Left lung (tissue), 10 donors: ENCODE results near the gene SNORC. TPM values are rescaled to one million over a fixed set of nuclear protein-coding genes. Genes with fewer than 3 reads are reported as not detected.

Experiments
- ATAC-seq: fragments of 200-7000 bp; cut with Tn5 transposase; one replicate; pipeline ENCODE4 v1.9.1; 2020; ENCODE audit warnings: moderate library complexity
- DNase-seq, 4 donors: peaks; one replicate each; pipeline ENCODE4 v3.0.0-alpha.2; 2013 to 2020
- H3K27ac ChIP-seq, 2 donors: fragments of 200-600 bp; sonication (generic) in 1 of 2; one replicate each; pipeline versions ENCODE4 v1.5.0 to v1.8.0; 2020 to 2021
- H3K27me3 ChIP-seq, 2 donors: fragments of 200-600 bp; sonication (generic) in 1 of 2; one replicate each; pipeline versions ENCODE4 v1.5.0 to v1.8.0; 2020 to 2021
- H3K36me3 ChIP-seq, 2 donors: fragments of 200-600 bp; sonication (generic) in 1 of 2; one replicate each; pipeline versions ENCODE4 v1.5.0 to v1.8.0; 2020 to 2021
- H3K4me1 ChIP-seq, 2 donors: fragments of 200-600 bp; one replicate each; pipeline ENCODE4 v1.8.0; 2021
- H3K4me3 ChIP-seq, 2 donors: fragments of 200-600 bp; sonication (generic) in 1 of 2; one replicate each; pipeline versions ENCODE4 v1.5.0 to v1.8.0; 2020 to 2021; ENCODE audit warnings: mild to moderate bottlenecking in 1 of 2
- H3K9me3 ChIP-seq, 2 donors: fragments of 200-600 bp; sonication (generic) in 1 of 2; one replicate each; pipeline versions ENCODE4 v1.5.0 to v1.8.0; 2020 to 2021
- intact Hi-C, 2 donors: fragments of 100-400 bp; cut with DNase I; formaldehyde crosslinking; loops; one replicate each; pipeline versions ENCODE4 v1.11.2 to v1.14.2; 2022
- polyA plus RNA-seq, 6 donors: library from polyadenylated mRNA; unstranded; fragments of 120-200 nt; gene quantifications; one replicate each; pipeline ENCODE4 v1.2.1, GENCODE V29; 2013; ENCODE audit not compliant: insufficient read length in 6 of 6
- total RNA-seq, 2 donors: library from RNA; stranded (reverse); fragmentation: NEBNext Ultra II Directional; extraction: Animal tissue kit (Norgen Biotek cat#: 25700); gene quantifications; one replicate each; pipeline ENCODE4 v1.2.1, GENCODE V29; 2021
- TF ChIP-seq, protein P1 (sequence below), 2 donors: fragments of 200-600 bp; sonication (generic) in 1 of 2; IDR thresholded peaks; one replicate each; pipeline versions ENCODE4 v1.5.0 to v1.8.0; 2021; ENCODE audit warnings: antibody characterized with exemption in 2 of 2
- donor health status: DM: no; HTN: yes; CAD: no.
- donor health status: DM: no; HTN: no; CAD: no.

SNORC gene
- total and polyA plus RNA-seq, 8 donors: 0.53 to 3.6 (median 1.7) TPM

DNA sequence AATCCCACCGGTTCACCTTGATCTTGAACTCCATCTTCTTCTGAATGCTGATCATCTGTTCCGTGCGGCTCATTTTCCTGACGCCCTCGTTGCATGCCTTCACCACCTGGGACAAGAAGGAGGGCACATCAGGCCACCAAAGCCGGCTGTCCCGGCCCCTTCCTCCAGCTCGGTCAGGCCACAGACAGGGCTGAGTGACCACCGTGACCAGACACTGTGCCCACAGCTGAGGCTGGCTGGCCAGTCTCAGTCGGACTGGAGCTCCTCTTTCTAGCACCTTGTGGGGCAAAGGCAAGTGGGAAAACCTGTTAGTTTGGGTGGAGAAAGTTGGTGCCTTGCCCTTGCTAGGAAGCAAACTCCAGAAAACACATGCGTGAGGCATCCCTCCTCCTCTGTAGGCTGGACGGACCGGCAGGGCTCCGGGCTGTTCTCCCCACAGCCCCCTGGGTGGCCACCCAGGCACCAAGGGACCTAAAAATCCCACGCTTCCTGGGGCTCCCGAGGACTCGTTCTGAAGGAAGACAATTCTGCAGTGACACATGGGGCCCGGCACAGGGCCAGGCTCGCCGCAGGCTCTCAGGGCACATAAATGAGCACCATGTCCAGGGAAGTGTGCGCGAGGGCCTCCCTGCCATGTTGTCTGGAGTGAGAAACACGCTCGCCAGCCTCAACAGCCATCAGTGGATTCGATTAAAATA, 15.3 kb downstream of the SNORC start:
- intact Hi-C loops: no loop called here
- Histone ChIP-seq H3K4me1 (no peaks in the 10 kb centered on the region), H3K9me3 (no peaks in the 10 kb centered on the region), H3K27ac (no peak overlapping the region), H3K27me3 (peaks cover 0 to 38% of the 10 kb centered on the region in 2 donors), H3K36me3 (no peaks in the 10 kb centered on the region), H3K4me3 (no peak overlapping the region)
- TF ChIP-seq, protein P1, sequence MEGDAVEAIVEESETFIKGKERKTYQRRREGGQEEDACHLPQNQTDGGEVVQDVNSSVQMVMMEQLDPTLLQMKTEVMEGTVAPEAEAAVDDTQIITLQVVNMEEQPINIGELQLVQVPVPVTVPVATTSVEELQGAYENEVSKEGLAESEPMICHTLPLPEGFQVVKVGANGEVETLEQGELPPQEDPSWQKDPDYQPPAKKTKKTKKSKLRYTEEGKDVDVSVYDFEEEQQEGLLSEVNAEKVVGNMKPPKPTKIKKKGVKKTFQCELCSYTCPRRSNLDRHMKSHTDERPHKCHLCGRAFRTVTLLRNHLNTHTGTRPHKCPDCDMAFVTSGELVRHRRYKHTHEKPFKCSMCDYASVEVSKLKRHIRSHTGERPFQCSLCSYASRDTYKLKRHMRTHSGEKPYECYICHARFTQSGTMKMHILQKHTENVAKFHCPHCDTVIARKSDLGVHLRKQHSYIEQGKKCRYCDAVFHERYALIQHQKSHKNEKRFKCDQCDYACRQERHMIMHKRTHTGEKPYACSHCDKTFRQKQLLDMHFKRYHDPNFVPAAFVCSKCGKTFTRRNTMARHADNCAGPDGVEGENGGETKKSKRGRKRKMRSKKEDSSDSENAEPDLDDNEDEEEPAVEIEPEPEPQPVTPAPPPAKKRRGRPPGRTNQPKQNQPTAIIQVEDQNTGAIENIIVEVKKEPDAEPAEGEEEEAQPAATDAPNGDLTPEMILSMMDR (IDR thresholded peaks at IDR 0.05): no peak
- ATAC-seq: no peak
- peak in 2 of 4 donors; percentile 26 to 33 for DNase-seq

DNA sequence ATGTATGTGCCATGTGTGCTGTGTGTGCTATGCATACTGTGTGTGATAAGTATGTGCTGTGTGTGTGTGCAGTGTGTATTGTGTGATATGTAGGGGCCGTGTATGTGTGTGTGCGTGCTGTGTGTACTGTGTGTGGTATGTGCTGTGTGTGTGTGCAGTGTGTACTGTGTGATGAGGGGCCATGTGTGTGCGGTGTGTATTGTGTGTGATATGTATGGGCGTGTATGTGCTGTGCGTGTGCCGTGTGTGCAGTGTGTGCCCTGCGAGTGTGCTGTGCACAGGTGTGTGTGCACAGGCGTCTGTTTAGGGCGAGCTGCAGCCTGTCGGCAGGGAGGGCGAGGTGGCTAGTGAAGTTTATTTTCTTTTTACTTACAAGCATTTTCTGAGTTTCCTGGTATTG, 16.1 kb downstream of the SNORC start:
- no peak for ATAC-seq
- DNase-seq: peak in 1 of 4 donors; percentile 32
- H3K27me3 ChIP-seq: peaks cover 0 to 45% of the 10 kb centered on the region in 2 donors
- intact Hi-C loops: no loop called here
- no peaks in the 10 kb centered on the region for H3K4me1 ChIP-seq
- no peak overlapping the region for H3K4me3 ChIP-seq
- no peaks in the 10 kb centered on the region for H3K9me3 ChIP-seq
- no peak overlapping the region for H3K27ac ChIP-seq
- TF ChIP-seq, protein P1 (IDR thresholded peaks at IDR 0.05): no peak
- no peaks in the 10 kb centered on the region for H3K36me3 ChIP-seq

DNA sequence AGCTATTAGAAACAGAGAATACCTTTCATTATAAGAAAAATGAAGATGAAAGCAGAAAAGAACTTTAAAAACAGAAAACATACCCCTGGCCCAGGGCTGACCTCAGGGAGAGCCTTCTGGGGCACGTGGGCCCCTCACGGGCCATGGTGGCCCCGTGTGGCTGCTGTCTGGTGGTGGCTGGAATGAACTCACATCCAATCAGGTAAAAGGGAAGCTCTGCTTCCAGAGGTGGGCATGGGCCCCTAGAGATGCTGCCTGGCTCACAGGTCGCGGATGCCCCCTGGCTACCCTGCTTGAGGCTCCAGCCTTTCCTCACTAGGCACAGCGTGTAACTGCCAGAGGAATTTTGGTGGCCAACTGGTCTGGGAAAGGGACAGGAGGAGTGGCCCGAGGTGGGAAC, 16.6 kb downstream of the SNORC start:
- Histone ChIP-seq H3K36me3 (no peaks in the 10 kb centered on the region), H3K4me1 (no peaks in the 10 kb centered on the region), H3K9me3 (no peaks in the 10 kb centered on the region), H3K27me3 (peaks cover 0 to 50% of the 10 kb centered on the region in 2 donors), H3K27ac (no peak overlapping the region), H3K4me3 (no peak overlapping the region)
- intact Hi-C loops: no loop called here
- peak in 2 of 4 donors; percentile 17 to 45 for DNase-seq
- TF ChIP-seq, protein P1 (IDR thresholded peaks at IDR 0.05): no peak
- no peak for ATAC-seq

DNA sequence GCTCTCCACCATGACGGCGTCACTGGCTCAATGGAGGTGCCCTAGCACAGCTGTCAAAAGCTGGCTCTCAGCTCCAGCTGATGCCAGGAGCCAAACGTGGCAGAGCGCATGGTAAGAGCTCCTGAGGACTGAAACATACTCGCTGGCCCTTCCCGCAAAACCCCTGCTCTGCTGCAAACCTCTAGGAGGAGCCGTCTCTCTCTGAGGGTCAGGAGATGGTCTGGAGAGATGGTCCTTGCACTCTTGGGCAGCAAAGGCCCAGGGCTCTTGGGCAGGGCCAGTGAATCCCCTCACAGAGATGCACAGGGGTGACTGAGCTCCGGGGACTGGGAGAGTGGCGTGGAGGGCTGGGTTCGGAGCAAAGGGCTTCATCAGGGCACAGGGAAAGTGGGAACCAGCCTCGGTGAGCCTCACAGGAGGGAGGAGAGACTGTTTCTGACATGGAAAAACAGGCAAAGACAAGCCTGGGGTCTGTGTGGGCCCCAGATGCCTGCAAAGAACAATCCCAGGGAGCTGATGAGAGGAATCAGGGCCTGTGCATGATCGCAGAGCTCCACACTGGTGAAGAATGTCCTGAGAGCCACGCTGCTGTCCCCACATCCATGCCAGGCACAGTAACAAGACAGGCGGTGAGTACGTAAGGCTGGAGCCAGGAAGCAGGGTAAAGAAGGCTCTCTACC, 17.2 kb downstream of the SNORC start:
- intact Hi-C loops: no loop called here
- Histone ChIP-seq H3K4me1 (no peaks in the 10 kb centered on the region), H3K27ac (no peak overlapping the region), H3K27me3 (peaks cover 0 to 56% of the 10 kb centered on the region in 2 donors), H3K9me3 (no peaks in the 10 kb centered on the region), H3K36me3 (no peaks in the 10 kb centered on the region), H3K4me3 (no peak overlapping the region)
- ATAC-seq: no peak
- TF ChIP-seq, protein P1 (IDR thresholded peaks at IDR 0.05): no peak
- peak in 1 of 4 donors; percentile 26 for DNase-seq

DNA sequence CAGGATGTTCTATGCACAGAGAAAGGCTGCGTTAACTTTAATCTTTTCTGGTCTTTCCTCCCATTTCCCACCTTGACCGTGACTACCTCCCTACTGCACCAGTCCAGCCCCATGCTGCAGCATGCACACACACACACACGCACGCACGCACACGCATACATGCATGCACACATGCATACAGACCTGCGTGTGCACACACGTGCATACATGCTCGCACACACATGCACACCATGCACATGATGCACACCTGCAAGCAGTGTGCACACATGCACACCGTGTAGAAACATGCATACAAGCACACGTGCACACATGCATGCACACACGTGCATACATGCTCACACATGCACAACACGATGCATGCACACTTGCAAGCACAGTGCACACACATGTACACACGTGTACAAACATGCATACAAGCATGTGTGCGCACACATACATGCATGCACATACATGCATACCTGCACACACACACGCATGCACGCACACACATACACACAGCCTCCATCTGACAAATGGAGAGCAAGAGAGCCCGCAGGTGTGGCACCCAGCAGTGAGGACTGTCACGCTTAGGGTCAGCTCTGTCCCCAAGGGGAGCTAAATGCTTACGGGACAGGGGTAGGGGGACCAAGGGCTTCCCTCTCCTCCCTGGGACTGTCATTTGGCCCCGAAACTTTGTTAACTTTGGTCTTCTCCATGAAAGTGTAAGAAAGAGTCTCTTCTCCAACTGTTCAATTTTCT, 18.2 kb downstream of the SNORC start:
- intact Hi-C loops: no loop called here

More for the DNA sequence above, 18.2 kb downstream of the SNORC start:
- Histone ChIP-seq H3K27ac (no peak overlapping the region), H3K36me3 (no peaks in the 10 kb centered on the region), H3K27me3 (peaks cover 0 to 66% of the 10 kb centered on the region in 2 donors), H3K9me3 (no peaks in the 10 kb centered on the region), H3K4me1 (no peaks in the 10 kb centered on the region), H3K4me3 (no peak overlapping the region)
- ATAC-seq (no peak), DNase-seq (peak in 1 of 4 donors; percentile 37)
- TF ChIP-seq, protein P1 (IDR thresholded peaks at IDR 0.05): no peak
